SU-DHL-6 (cell line): ENCODE data around the gene NAT9.

ENCODE experiments used
- H2AFZ ChIP-seq: fragments of 200-600 bp; sonication (generic); 2 replicates; pipeline ENCODE4 v1.6.1; 2014; ENCODE audit warnings: low read depth, mild to moderate bottlenecking, moderate library complexity, mixed read lengths, antibody characterized with exemption, low read length; ENCODE audit not compliant: severe bottlenecking
- H3F3A ChIP-seq: fragments of 200-600 bp; shearing (Covaris generic); 2 replicates; pipeline ENCODE4 v1.6.0; 2016; ENCODE audit warnings: antibody characterized with exemption, mild to moderate bottlenecking; ENCODE audit not compliant: insufficient read depth
- H3K27ac ChIP-seq: fragments of 200-600 bp; sonication (generic); 2 replicates; pipeline ENCODE4 v1.5.1; 2016; ENCODE audit warnings: low read depth, mild to moderate bottlenecking, low read length, moderate library complexity, mixed read lengths
- H3K27me3 ChIP-seq: fragments of 200-600 bp; sonication (generic), shearing (Covaris generic); 2 replicates; pipeline ENCODE4 v1.6.0; 2014; ENCODE audit warnings: mild to moderate bottlenecking, low read length
- H3K36me3 ChIP-seq: fragments of 200-600 bp; sonication (generic); 2 replicates; pipeline ENCODE4 v1.6.1; 2014; ENCODE audit warnings: mild to moderate bottlenecking, low read length, mixed read lengths
- H3K4me2 ChIP-seq: fragments of 300-600, 200-600 bp; shearing (Covaris generic), sonication (generic); 2 replicates; pipeline ENCODE4 v1.6.0; 2014; ENCODE audit warnings: low read length, low read depth, mild to moderate bottlenecking; ENCODE audit not compliant: poor library complexity, severe bottlenecking
- H3K4me3 ChIP-seq: fragments of 200-600 bp; sonication (generic); 2 replicates; pipeline ENCODE4 v1.5.1; 2014; ENCODE audit warnings: antibody characterized with exemption, low read length, mild to moderate bottlenecking, mixed read lengths; ENCODE audit not compliant: insufficient read depth, poor library complexity, severe bottlenecking
- H3K79me2 ChIP-seq: fragments of 200-600 bp; sonication (generic); 2 replicates; pipeline ENCODE4 v1.6.1; 2014; ENCODE audit warnings: mild to moderate bottlenecking, low read length, moderate library complexity; ENCODE audit not compliant: insufficient read depth
- H3K9ac ChIP-seq: fragments of 200-600 bp; sonication (generic); 2 replicates; pipeline ENCODE4 v1.7.0; 2014; ENCODE audit warnings: mild to moderate bottlenecking, low read length
- H3K9me2 ChIP-seq: fragments of 200-600 bp; sonication (generic); replicated peaks from 2 replicates; pipeline ENCODE4 v1.6.1; 2014; ENCODE audit warnings: low read length; ENCODE audit not compliant: insufficient read depth
- H3K9me3 ChIP-seq: fragments of 200-600 bp; sonication (generic); 2 replicates; pipeline ENCODE4 v1.6.1; 2014; ENCODE audit warnings: low read length, mixed read lengths; ENCODE audit not compliant: insufficient read depth
- H4K20me1 ChIP-seq: fragments of 200-600 bp; sonication (generic); 2 replicates; pipeline ENCODE4 v1.6.1; 2014; ENCODE audit warnings: low read depth, mild to moderate bottlenecking, antibody characterized with exemption, low read length, moderate library complexity, mixed read lengths
- CTCF ChIP-seq: fragments of 200-600 bp; sonication (generic); IDR thresholded peaks from one replicate; pipeline ENCODE4 v1.5.1; 2017; ENCODE audit warnings: antibody characterized with exemption, mild to moderate bottlenecking, low read length, moderate library complexity; ENCODE audit not compliant: insufficient read depth, poor library complexity, severe bottlenecking
- EZH2phosphoT487 ChIP-seq: fragments of 200-600 bp; sonication (generic), shearing (Covaris generic); conservative IDR thresholded peaks from 2 replicates; pipeline ENCODE4 v1.6.1; 2018; ENCODE audit warnings: mild to moderate bottlenecking, antibody characterized with exemption, low read length, moderate library complexity, mixed read lengths

The NAT9 gene

DNA sequence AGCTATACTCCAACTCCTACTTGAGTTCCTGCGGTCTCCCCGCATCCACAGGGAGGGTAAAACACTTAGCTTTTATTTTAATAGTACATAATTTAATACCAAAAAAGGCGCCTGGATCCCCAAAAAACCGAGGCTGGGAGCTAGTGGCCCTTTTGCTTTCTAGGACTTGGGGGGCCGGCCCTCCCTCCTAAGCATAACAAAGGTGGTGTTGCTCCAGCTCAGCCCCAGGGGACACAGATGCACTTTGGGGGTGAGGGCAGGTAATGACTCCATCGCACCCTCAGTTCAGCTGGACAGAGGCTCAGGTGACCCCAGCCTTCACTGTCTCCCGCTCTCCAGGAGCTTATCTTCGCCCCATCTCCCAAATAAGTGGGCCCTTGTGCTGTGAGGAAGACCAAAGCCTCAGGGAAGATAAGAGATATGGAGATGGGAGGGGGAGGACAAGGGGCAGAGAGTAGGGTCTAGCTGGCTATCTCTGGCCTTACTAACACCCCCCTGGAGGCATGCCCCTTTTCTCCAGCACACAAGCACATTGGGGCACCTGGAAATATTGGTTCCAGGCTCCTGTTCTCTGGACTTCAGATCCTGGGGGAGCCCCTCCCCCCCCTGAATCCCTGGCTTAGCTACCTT lies 30.5 kb downstream of the NAT9 start:
- Histone ChIP-seq H3K9me2 (no peaks in the 10 kb centered on the region), H3K9ac (no peak overlapping the region), H3K27ac (no peak overlapping the region), H4K20me1 (no peaks in the 10 kb centered on the region), H3K27me3 (no peaks in the 10 kb centered on the region), H3K4me3 (no peak overlapping the region), H3K79me2 (peaks cover 15% of the 10 kb centered on the region), H2AFZ (no peak overlapping the region), H3K36me3 (no peaks in the 10 kb centered on the region), H3K4me2 (no peak overlapping the region), H3F3A (peaks cover 3% of the 10 kb centered on the region; the same call in 1 of the 2 replicates), H3K9me3 (no peaks in the 10 kb centered on the region)
- TF ChIP-seq EZH2phosphoT487 (no peak), CTCF (no peak)

GRCh38 chr17:74744714-74745547 lies 31.2 kb downstream of the NAT9 start:
- Histone ChIP-seq H2AFZ (no peak overlapping the region), H3K9me2 (no peaks in the 10 kb centered on the region), H3K4me3 (no peak overlapping the region), H3K79me2 (peaks cover 10% of the 10 kb centered on the region), H4K20me1 (no peaks in the 10 kb centered on the region), H3K36me3 (no peaks in the 10 kb centered on the region), H3F3A (peaks cover 3% of the 10 kb centered on the region; the same call in 1 of the 2 replicates), H3K27me3 (no peaks in the 10 kb centered on the region), H3K9ac (no peak overlapping the region), H3K9me3 (no peaks in the 10 kb centered on the region), H3K27ac (no peak overlapping the region), H3K4me2 (no peak overlapping the region)
- TF ChIP-seq EZH2phosphoT487 = no peak
- peak; percentile 97 for TF ChIP-seq CTCF

DNA sequence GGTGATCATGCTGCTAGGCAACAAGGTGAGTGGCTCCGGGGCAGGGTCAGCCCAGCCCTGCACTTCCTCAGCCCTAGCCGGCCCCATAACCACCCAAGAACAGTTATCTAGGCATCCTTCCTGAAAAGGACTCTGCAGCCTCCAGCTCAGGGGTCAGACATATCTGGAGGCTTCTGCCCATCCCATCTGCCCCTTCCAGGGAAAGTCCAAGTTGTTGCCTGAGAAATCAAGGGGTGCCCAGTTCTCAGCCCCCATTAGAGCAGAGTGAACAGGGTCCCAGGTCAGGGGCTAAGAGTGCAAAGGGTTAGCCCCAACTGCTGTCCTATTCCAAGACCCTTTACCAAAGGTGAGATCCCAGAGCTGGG lies 31.8 kb downstream of the NAT9 start:
- no peak overlapping the region for H3K4me3 ChIP-seq

More for the DNA sequence above, 31.8 kb downstream of the NAT9 start:
- H3K79me2 ChIP-seq = peaks cover 4% of the 10 kb centered on the region
- H4K20me1 ChIP-seq = no peaks in the 10 kb centered on the region
- no peaks in the 10 kb centered on the region for H3K36me3 ChIP-seq
- no peaks in the 10 kb centered on the region for H3K9me3 ChIP-seq
- no peak overlapping the region for H3K9ac ChIP-seq
- peaks cover 3% of the 10 kb centered on the region; the same call in 1 of the 2 replicates for H3F3A ChIP-seq
- TF ChIP-seq EZH2phosphoT487 (no peak), CTCF (no peak)
- H3K4me2 ChIP-seq = no peak overlapping the region
- no peaks in the 10 kb centered on the region for H3K27me3 ChIP-seq
- no peak overlapping the region for H3K27ac ChIP-seq
- H2AFZ ChIP-seq = no peak overlapping the region
- no peaks in the 10 kb centered on the region for H3K9me2 ChIP-seq
